GM19395 (cell line): ENCODE measurements around the gene MCF2L2.

Experiments used
- ATAC-seq: cut with Tn5 transposase; IDR thresholded peaks from one replicate; pipeline ENCODE4 v1.9.1; 2021; ENCODE audit warnings: mild to moderate bottlenecking, moderate library complexity; ENCODE audit not compliant: unreplicated experiment

The MCF2L2 gene

GRCh38 chr3:183330881-183331280 lies 97.5 kb downstream of the MCF2L2 start:
- ATAC-seq: no peak

DNA sequence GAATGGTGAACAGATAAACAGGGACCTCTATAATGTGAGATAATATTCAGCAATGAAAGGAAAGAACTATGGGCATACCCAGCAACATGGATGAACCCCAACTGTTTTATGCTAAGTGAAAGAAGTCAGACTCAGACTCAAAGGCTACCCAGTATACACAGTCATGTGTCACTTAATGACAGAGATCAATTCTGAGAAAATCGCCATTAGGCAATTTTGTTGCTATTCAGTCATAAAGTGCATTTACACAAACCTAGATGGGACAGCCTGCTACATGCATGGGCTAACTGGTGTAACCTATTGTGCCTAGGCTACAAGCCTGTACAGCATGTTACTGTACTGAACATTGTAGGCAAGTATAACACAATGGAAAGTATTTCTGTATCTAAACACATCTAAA lies 98.9 kb downstream of the MCF2L2 start:
- ATAC-seq: no peak

GRCh38 chr3:183328823-183329222 lies 99.6 kb downstream of the MCF2L2 start:
- no peak for ATAC-seq

GRCh38 chr3:183328164-183328563 lies 100.3 kb downstream of the MCF2L2 start:
- ATAC-seq: no peak

DNA sequence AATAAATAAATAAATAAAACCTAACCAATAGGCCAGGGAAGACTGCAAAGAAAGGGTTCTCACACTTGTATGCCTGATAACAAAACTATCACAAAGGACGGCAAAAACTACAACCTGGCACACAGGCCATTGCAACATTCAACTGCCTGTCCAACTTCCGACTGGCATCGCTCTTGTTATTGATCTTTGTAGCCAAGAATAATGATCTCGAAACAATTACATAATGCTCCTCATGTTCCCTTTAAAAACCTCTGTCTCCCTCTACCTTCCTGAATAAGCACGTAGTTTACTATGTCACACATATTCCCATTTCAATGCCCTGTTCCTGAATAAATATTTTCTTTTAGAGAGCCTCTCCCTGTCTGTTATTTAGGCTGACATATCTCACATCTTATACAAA lies 101.1 kb downstream of the MCF2L2 start:
- ATAC-seq: no peak

DNA sequence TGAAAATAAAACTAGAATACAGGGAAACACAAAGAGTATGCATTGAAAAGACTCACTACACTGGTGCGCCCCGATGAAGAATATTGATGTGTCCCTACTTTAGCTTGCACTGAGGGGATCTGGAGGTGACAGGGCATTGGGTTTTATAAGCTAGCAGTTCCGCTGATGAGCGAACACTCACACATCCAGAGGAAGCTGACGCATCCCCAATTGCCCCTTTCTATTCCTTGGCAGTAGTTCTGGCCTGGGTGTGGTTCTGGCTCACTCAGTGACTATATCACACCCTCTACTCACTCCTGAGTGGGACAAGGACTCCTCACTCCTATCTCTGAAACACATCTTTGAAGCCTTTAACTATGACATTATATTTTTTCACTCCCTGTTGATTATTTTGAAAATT lies 104.3 kb downstream of the MCF2L2 start:
- ATAC-seq: no peak

GRCh38 chr3:183319371-183319770 lies 109.0 kb downstream of the MCF2L2 start:
- no peak for ATAC-seq

DNA sequence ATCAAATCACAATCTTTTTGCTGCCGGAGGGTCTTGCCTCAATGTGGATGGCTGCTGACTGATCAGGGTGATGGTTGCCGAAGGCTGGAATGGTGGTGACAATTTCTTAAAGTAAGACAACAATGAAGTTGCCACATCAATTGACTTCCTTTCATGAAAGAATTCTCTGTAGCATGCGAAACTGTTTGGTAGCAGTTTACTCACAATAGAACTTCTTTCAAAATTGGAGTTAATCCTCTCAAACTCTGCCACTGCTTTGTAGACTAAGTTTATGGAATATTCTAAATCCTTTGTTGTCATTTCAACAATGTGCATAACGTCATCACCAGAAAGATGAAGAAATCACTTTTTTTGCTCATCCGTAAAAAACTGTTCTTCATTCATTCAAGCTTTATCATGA lies 109.5 kb downstream of the MCF2L2 start:
- ATAC-seq: no peak

DNA sequence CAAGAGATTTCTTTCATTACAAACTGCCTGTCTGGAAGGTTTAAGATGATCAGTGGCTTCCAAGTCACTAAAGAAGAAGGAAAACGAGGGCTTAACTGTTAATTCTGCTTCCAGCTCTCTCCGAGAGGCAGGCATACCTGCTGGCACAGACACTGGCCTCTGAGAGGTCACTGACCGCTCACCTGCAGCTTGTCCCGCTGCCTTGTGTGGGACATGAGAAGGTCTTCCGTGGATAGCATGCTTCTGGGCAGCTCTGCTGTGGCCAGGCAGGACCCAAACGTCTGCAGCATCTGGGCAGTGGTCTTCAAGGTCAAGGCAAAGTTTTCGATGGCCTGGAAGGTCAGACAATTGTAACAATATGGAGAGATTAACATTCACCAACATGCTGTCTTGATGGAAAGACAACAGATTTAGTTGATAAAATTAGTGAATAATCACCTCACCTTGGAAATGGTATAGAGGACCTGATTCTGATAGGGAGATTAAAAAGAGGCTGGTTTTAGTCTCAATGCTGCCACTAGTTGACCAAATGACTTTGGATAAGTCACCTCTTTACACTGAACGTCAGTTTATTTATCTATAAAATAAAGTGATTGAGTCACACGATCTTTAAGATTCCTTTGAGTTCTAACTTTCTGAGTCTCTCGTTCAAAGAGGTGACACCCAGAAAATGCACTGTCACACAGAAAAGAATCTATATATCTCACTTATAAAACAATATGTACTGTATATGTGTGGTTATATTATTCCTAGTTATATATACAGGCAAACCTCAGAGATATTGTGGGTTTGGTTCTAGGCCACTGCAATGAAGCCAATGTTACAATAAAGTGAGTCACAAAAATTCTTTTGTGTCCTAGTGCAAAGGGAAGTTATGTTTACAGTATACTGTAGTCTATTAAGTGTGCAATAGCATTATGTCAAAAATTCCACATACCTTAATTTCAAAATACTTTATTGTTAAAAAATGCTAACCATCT lies 110.2 kb downstream of the MCF2L2 start:
- no peak for ATAC-seq

DNA sequence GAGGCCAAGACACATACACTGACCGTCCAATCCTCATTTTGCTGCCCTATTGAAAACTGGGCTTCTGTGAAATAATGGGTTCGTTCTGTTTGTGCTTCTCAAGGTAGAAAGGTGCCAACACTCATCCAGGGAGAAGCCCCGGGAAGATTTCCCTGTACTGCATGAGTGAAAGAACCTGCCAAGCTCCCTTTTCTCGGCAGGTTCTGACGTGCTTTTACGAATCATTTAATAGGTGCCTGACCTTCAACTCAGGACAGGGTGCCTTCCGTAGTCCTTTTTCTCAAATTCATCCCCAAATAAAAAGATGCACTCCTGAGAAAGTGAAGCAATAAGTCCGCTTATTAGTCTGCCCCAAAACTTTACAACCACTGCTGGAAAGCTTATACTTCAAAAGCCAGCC lies 111.1 kb downstream of the MCF2L2 start:
- ATAC-seq: no peak

- ATAC-seq: no peak
Measured at GRCh38 chr3:183315739-183316138, 112.7 kb downstream of the MCF2L2 start.

DNA sequence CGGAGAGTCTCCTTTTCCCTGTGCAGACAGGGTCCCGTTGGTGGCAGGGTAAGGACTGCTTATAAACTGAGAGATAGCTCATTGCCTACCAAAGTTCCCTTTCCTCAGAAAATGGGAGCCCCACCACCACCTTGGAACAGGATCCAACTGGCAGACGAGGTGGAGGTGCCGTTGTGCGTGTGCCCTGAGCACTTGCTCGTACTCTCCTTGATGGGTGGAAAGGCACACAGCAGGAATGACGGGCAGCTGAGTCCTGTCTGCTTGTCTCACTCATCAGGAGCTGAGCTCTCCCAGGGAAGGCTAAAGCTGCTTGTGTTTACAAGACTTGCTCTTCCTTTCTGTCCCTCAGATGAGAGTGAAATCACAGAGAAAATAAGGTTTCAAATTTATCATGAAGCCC lies 114.7 kb downstream of the MCF2L2 start:
- ATAC-seq: no peak

- no peak for ATAC-seq
Measured at GRCh38 chr3:183313351-183313750, 115.1 kb downstream of the MCF2L2 start.

DNA sequence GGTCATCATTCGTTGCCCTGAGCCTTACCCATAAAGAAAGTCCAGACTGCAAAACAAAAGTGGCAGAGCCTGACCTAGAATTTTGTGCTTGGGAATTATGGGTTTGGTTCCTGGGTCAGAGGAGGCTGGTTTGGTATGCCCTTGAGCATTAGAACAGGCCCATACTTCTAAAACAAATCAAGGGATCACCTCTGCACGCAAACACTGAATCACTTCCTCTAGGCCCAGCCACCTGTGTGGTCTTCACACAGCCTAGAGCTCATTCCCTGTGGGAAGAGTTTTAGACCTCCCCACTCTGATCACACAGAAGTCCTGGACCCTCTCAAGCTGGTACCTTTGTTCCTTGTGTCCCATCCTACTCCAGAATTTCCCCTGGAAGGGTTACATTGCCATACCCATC lies 116.0 kb downstream of the MCF2L2 start:
- ATAC-seq: no peak

- ATAC-seq: no peak
Measured at GRCh38 chr3:183310936-183311335, 117.5 kb downstream of the MCF2L2 start.

GRCh38 chr3:183309276-183309675 lies 119.1 kb downstream of the MCF2L2 start:
- no peak for ATAC-seq

- ATAC-seq: no peak
Measured at GRCh38 chr3:183308751-183309150, 119.7 kb downstream of the MCF2L2 start.

GRCh38 chr3:183307749-183308148 lies 120.7 kb downstream of the MCF2L2 start:
- no peak for ATAC-seq

GRCh38 chr3:183306798-183307671 lies 121.4 kb downstream of the MCF2L2 start:
- peak; percentile 97 for ATAC-seq

- no peak for ATAC-seq
Measured at GRCh38 chr3:183303690-183304089, 124.7 kb downstream of the MCF2L2 start.

GRCh38 chr3:183301937-183302580 lies 126.4 kb downstream of the MCF2L2 start:
- no peak for ATAC-seq
